ENCODE data around the gene LZTR1. TPM values are rescaled to one million over a fixed set of nuclear protein-coding genes. Genes with fewer than 3 reads are reported as not detected.
A peak's percentile ranks its signal among the peaks of the same experiment; 100 is the strongest.
"Not testable (repeated sequence)": the region's sequence is repeated elsewhere in the genome, so short reads cannot be mapped to it uniquely, and the experiment has no call there.

The LZTR1 gene
- total RNA-seq, 1 donor from 2014 or later: 16.7 TPM

DNA sequence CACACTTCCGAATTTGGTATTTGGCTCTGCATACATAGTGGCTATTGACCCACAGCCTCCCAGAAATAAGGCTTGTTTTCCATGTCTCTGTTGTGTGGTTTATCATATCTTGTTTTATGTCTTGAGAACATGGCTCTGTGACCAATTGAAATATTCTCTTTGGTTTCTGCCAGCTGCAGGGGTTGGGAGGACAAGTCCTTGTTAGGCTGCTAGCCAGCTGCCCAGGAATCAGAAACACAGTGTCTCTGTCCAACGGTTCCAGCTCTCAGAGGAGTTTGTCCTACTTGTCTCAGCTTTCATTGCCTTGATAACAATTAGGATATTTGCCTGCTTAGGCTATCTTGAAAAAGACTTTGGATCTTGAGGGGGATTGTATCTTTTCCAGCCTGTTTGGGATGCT, 56.3 kb downstream of the LZTR1 start:
- TF ChIP-seq, protein P1, sequence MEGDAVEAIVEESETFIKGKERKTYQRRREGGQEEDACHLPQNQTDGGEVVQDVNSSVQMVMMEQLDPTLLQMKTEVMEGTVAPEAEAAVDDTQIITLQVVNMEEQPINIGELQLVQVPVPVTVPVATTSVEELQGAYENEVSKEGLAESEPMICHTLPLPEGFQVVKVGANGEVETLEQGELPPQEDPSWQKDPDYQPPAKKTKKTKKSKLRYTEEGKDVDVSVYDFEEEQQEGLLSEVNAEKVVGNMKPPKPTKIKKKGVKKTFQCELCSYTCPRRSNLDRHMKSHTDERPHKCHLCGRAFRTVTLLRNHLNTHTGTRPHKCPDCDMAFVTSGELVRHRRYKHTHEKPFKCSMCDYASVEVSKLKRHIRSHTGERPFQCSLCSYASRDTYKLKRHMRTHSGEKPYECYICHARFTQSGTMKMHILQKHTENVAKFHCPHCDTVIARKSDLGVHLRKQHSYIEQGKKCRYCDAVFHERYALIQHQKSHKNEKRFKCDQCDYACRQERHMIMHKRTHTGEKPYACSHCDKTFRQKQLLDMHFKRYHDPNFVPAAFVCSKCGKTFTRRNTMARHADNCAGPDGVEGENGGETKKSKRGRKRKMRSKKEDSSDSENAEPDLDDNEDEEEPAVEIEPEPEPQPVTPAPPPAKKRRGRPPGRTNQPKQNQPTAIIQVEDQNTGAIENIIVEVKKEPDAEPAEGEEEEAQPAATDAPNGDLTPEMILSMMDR (conservative IDR thresholded peaks at IDR 0.05; ENCODE audit: low read depth, low read length): no peak
- no peak overlapping the region for H3K4me3 ChIP-seq (ENCODE audit: low read depth, low read length)
- DNase-seq (ENCODE audit: low read depth): no peak

- not testable (repeated sequence) for DNase-seq (ENCODE audit: low read depth); H3K4me3 ChIP-seq (ENCODE audit: low read depth, low read length)
These were observed 57.1 kb downstream of the LZTR1 start for GRCh38 chr22:21039158-21039557.

GRCh38 chr22:21041937-21042336, 59.8 kb downstream of the LZTR1 start:
- no peak for DNase-seq (ENCODE audit: low read depth)
- TF ChIP-seq, protein P1 (conservative IDR thresholded peaks at IDR 0.05; ENCODE audit: low read depth, low read length): no peak
- no peak overlapping the region for H3K4me3 ChIP-seq (ENCODE audit: low read depth, low read length)

GRCh38 chr22:21042978-21043859, 61.1 kb downstream of the LZTR1 start:
- no peak for DNase-seq (ENCODE audit: low read depth)
- no peak overlapping the region for H3K4me3 ChIP-seq (ENCODE audit: low read depth, low read length)
- TF ChIP-seq, protein P1 (conservative IDR thresholded peaks at IDR 0.05; ENCODE audit: low read depth, low read length): no peak

GRCh38 chr22:21043860-21044535, 61.9 kb downstream of the LZTR1 start:
- TF ChIP-seq, protein P1 (conservative IDR thresholded peaks at IDR 0.05; ENCODE audit: low read depth, low read length): no peak
- H3K4me3 ChIP-seq (ENCODE audit: low read depth, low read length): no peak overlapping the region
- no peak for DNase-seq (ENCODE audit: low read depth)

- no peak for DNase-seq (ENCODE audit: low read depth)
- H3K4me3 ChIP-seq (ENCODE audit: low read depth, low read length): peak overlapping the region; percentile 28
- TF ChIP-seq, protein P1 (conservative IDR thresholded peaks at IDR 0.05; ENCODE audit: low read depth, low read length): no peak
These were observed 63.0 kb downstream of the LZTR1 start for GRCh38 chr22:21044931-21045584.

All from epithelial cell of proximal tubule (primary cell).